NCI-H510A treated with DMSO at 0.1 percent for 48 hours (cell line): ENCODE measurements around the gene NLRP6.

Experiments used
- DNase-seq: peaks from one replicate; lab custom pipeline; 2025; lab: John Stamatoyannopoulos, UW

NLRP6 gene

GRCh38 chr11:293852-294661 lies 15.8 kb downstream of the NLRP6 start:
- DNase-seq, result no peak

GRCh38 chr11:294780-295179 lies 16.6 kb downstream of the NLRP6 start:
- DNase-seq, result no peak

- no peak for DNase-seq
Measured at GRCh38 chr11:295351-296170, 17.4 kb downstream of the NLRP6 start.

- DNase-seq, result no peak
Measured at GRCh38 chr11:296171-297050, 18.2 kb downstream of the NLRP6 start.

- no peak for DNase-seq
Measured at GRCh38 chr11:297051-297585, 18.9 kb downstream of the NLRP6 start.

GRCh38 chr11:297586-298405 lies 19.6 kb downstream of the NLRP6 start:
- no peak for DNase-seq

- no peak for DNase-seq
Measured at GRCh38 chr11:298406-299065, 20.3 kb downstream of the NLRP6 start.

- no peak for DNase-seq
Measured at GRCh38 chr11:299081-299891, 21.1 kb downstream of the NLRP6 start, which contains the start of gene IFITM5. IFITM5 (minus strand) TSS chr11:299526; CDS start chr11:299490, 36 bp downstream.

- DNase-seq, result no peak
Measured at GRCh38 chr11:299951-300735, 21.9 kb downstream of the NLRP6 start.

GRCh38 chr11:303363-303762 lies 25.2 kb downstream of the NLRP6 start:
- DNase-seq, result no peak

GRCh38 chr11:304061-304506 lies 25.9 kb downstream of the NLRP6 start:
- no peak for DNase-seq

- no peak for DNase-seq
Measured at GRCh38 chr11:304915-305843, 27.0 kb downstream of the NLRP6 start.

GRCh38 chr11:305844-306211 lies 27.6 kb downstream of the NLRP6 start:
- no peak for DNase-seq

GRCh38 chr11:306645-307371 lies 28.6 kb downstream of the NLRP6 start:
- no peak for DNase-seq

- peak; percentile 54 for DNase-seq
Measured at GRCh38 chr11:307766-308708, 29.8 kb downstream of the NLRP6 start, which contains the start of gene IFITM2. IFITM2 (plus strand) TSS chr11:307816; CDS start chr11:308193, 377 bp downstream.
